Neutrophil (primary cell): ENCODE measurements around the gene PRKG1.

Experiments
- H3K27ac ChIP-seq: fragments of 200-600 bp; sonication (generic); 2 replicates; pipeline ENCODE4 v1.5.1; 2016; ENCODE audit warnings: mild to moderate bottlenecking, moderate library complexity
- H3K27me3 ChIP-seq: fragments of 200-600 bp; sonication (generic); 2 replicates; pipeline ENCODE4 v1.6.0; 2016; ENCODE audit warnings: mild to moderate bottlenecking
- H3K36me3 ChIP-seq: fragments of 200-600 bp; sonication (generic); 2 replicates; pipeline ENCODE4 v1.5.1; 2017
- H3K4me1 ChIP-seq, 2 experiments: fragments of 200-600 bp in 1 of 2; sonication (generic) in 1 of 2; 1 replicate in 1 of 2; 2 replicates in 1 of 2; pipeline versions ENCODE4 v1.5.1 to v1.6.1; 2013 to 2016; ENCODE audit warnings: low read depth in 1 of 2, low read length in 1 of 2, mild to moderate bottlenecking in 1 of 2, moderate library complexity in 1 of 2; ENCODE audit not compliant: control insufficient read depth in 1 of 2, insufficient read depth in 1 of 2
- H3K4me3 ChIP-seq, 2 experiments: fragments of 200-600 bp in 1 of 2; sonication (generic) in 1 of 2; 1 replicate in 1 of 2; 2 replicates in 1 of 2; pipeline ENCODE4 v1.5.1; 2013 to 2016; ENCODE audit warnings: low read depth in 1 of 2, low read length in 1 of 2, mild to moderate bottlenecking in 1 of 2, moderate library complexity in 1 of 2
- H3K9me3 ChIP-seq: fragments of 200-600 bp; sonication (generic); 2 replicates; pipeline ENCODE4 v1.5.1; 2016
- CTCF ChIP-seq: fragments of 200-600 bp; sonication (generic); IDR thresholded peaks from 2 replicates; pipeline ENCODE4 v1.5.1; 2016; ENCODE audit warnings: antibody characterized with exemption

Gene PRKG1

GRCh38 chr10:51521605-51522004 lies 447.3 kb downstream of the PRKG1 start:
- H3K36me3 ChIP-seq = no peaks in the 10 kb centered on the region
- no peaks in the 10 kb centered on the region for H3K9me3 ChIP-seq
- H3K27me3 ChIP-seq = no peaks in the 10 kb centered on the region
- no peak overlapping the region for H3K4me3 ChIP-seq
- H3K4me1 ChIP-seq = no peaks in the 10 kb centered on the region
- no peak overlapping the region for H3K27ac ChIP-seq
- no peak for TF ChIP-seq CTCF

- Histone ChIP-seq H3K4me1 (no peaks in the 10 kb centered on the region), H3K9me3 (no peaks in the 10 kb centered on the region), H3K4me3 (no peak overlapping the region), H3K36me3 (no peaks in the 10 kb centered on the region), H3K27me3 (no peaks in the 10 kb centered on the region), H3K27ac (no peak overlapping the region)
- TF ChIP-seq CTCF = no peak
These were observed 448.6 kb downstream of the PRKG1 start for GRCh38 chr10:51522858-51523257.

GRCh38 chr10:51523440-51523839 lies 449.2 kb downstream of the PRKG1 start:
- H3K9me3 ChIP-seq = no peaks in the 10 kb centered on the region
- no peaks in the 10 kb centered on the region for H3K4me1 ChIP-seq
- no peaks in the 10 kb centered on the region for H3K36me3 ChIP-seq
- TF ChIP-seq CTCF = no peak
- no peak overlapping the region for H3K27ac ChIP-seq
- H3K27me3 ChIP-seq = no peaks in the 10 kb centered on the region
- H3K4me3 ChIP-seq = no peak overlapping the region

GRCh38 chr10:51524041-51524440 lies 449.8 kb downstream of the PRKG1 start:
- no peak overlapping the region for H3K27ac ChIP-seq
- no peaks in the 10 kb centered on the region for H3K27me3 ChIP-seq
- H3K4me1 ChIP-seq = no peaks in the 10 kb centered on the region
- no peaks in the 10 kb centered on the region for H3K36me3 ChIP-seq
- TF ChIP-seq CTCF = no peak
- H3K9me3 ChIP-seq = no peaks in the 10 kb centered on the region
- no peak overlapping the region for H3K4me3 ChIP-seq

GRCh38 chr10:51527522-51528219 lies 453.4 kb downstream of the PRKG1 start:
- H3K27ac ChIP-seq = no peak overlapping the region
- no peaks in the 10 kb centered on the region for H3K4me1 ChIP-seq
- TF ChIP-seq CTCF = no peak
- no peak overlapping the region for H3K4me3 ChIP-seq
- no peaks in the 10 kb centered on the region for H3K9me3 ChIP-seq
- no peaks in the 10 kb centered on the region for H3K36me3 ChIP-seq
- no peaks in the 10 kb centered on the region for H3K27me3 ChIP-seq
